IMR-90 (cell line): Measurements from ENCODE around the gene LMO1. TPM values are rescaled to one million over a fixed set of nuclear protein-coding genes. Genes with fewer than 3 reads are reported as not detected.

Experiments used
- ATAC-seq: fragments of 200-7000 bp; cut with Tn5 transposase; 2 replicates; pipeline ENCODE4 v1.9.1; 2020; ENCODE audit warnings: low read depth, mild to moderate bottlenecking, moderate library complexity
- BruUV-seq: library from RNA; stranded (reverse); fragments of 400-500 nt; replicated peaks from 2 replicates; lab custom pipeline; 2021; lab: Mats Ljungman, UMichigan
- CTCF ChIA-PET: fragments of 300-600 bp; formaldehyde crosslinking; extraction: SDS; loops from one replicate; lab custom pipeline; 2021; ENCODE audit warnings: antibody characterized with exemption; lab: Yijun Ruan, JAX
- POLR2A ChIA-PET: fragments of 300-600 bp; sonication (Branson Sonifier 250); formaldehyde crosslinking; loops from one replicate; lab custom pipeline; 2022; ENCODE audit warnings: antibody characterized with exemption; ENCODE audit not compliant: unreplicated experiment; lab: Charles Lee
- DNase-seq: peaks from one replicate; pipeline ENCODE4 v3.0.0; 2013
- H2AFZ ChIP-seq: replicated peaks from 2 replicates; pipeline ENCODE3; 2013; ENCODE audit warnings: low read length, mild to moderate bottlenecking; ENCODE audit not compliant: poor library complexity
- H2AK5ac ChIP-seq: 2 replicates; pipeline ENCODE4 v1.6.1; 2013; ENCODE audit warnings: low read depth, low read length, inconsistent platforms
- H2AK9ac ChIP-seq: replicated peaks from 2 replicates; pipeline ENCODE3; 2013; ENCODE audit warnings: mild to moderate bottlenecking, low read depth, low read length, moderate library complexity; ENCODE audit not compliant: poor library complexity
- H2BK120ac ChIP-seq: 2 replicates; pipeline ENCODE4 v1.6.1; 2013; ENCODE audit warnings: low read depth, low read length, inconsistent platforms
- H2BK15ac ChIP-seq: 3 replicates; pipeline ENCODE4 v1.6.1; 2013; ENCODE audit warnings: low read depth, low read length, inconsistent platforms
- H2BK20ac ChIP-seq: 2 replicates; pipeline ENCODE4 v1.6.1; 2013; ENCODE audit warnings: low read depth, mild to moderate bottlenecking, inconsistent platforms, low read length, moderate library complexity
- H2BK5ac ChIP-seq: 2 replicates; pipeline ENCODE4 v1.6.1; 2013; ENCODE audit warnings: mild to moderate bottlenecking, low read depth, low read length, inconsistent platforms; ENCODE audit not compliant: poor library complexity, severe bottlenecking
- H3K14ac ChIP-seq: replicated peaks from 2 replicates; pipeline ENCODE4 v1.6.1; 2013; ENCODE audit warnings: low read depth, low read length, inconsistent platforms
- H3K18ac ChIP-seq: 2 replicates; pipeline ENCODE4 v1.6.1; 2013; ENCODE audit warnings: low read depth, low read length, control low read depth
- H3K23ac ChIP-seq: 2 replicates; pipeline ENCODE4 v1.6.1; 2013; ENCODE audit warnings: low read depth, low read length, inconsistent platforms
- H3K27ac ChIP-seq: 2 replicates; pipeline ENCODE4 v1.5.1; 2013; ENCODE audit warnings: mild to moderate bottlenecking, control low read depth, low read length; ENCODE audit not compliant: insufficient read depth
- H3K27me3 ChIP-seq: 2 replicates; pipeline ENCODE4 v1.6.1; 2013; ENCODE audit warnings: low read length; ENCODE audit not compliant: control insufficient read depth, insufficient read depth
- H3K36me3 ChIP-seq: 2 replicates; pipeline ENCODE4 v1.6.1; 2013; ENCODE audit warnings: low read length, mixed read lengths; ENCODE audit not compliant: control insufficient read depth, insufficient read depth
- H3K4ac ChIP-seq: 2 replicates; pipeline ENCODE4 v1.6.1; 2013; ENCODE audit warnings: low read depth, low read length, inconsistent platforms
- H3K4me1 ChIP-seq: 2 replicates; pipeline ENCODE4 v1.6.1; 2013; ENCODE audit warnings: low read length, mixed read lengths; ENCODE audit not compliant: control insufficient read depth, insufficient read depth
- H3K4me2 ChIP-seq: 2 replicates; pipeline ENCODE4 v1.6.1; 2013; ENCODE audit warnings: low read depth, mild to moderate bottlenecking, control low read depth, low read length, moderate library complexity
- H3K4me3 ChIP-seq: 2 replicates; pipeline ENCODE4 v1.5.1; 2013; ENCODE audit warnings: low read depth, mild to moderate bottlenecking, control low read depth, low read length, moderate library complexity; ENCODE audit not compliant: insufficient read depth
- H3K56ac ChIP-seq: 2 replicates; pipeline ENCODE4 v1.6.1; 2013; ENCODE audit warnings: low read length, inconsistent platforms; ENCODE audit not compliant: insufficient read depth; ENCODE audit errors: extremely low read depth
- H3K79me1 ChIP-seq, 2 experiments: 2 replicates each; pipeline ENCODE4 v1.6.1; 2013; ENCODE audit warnings: low read length in 2 of 2, inconsistent platforms in 1 of 2, low read depth in 1 of 2
- H3K9ac ChIP-seq: 2 replicates; pipeline ENCODE4 v1.6.1; 2013; ENCODE audit warnings: low read depth, low read length, control low read depth
- H3K9me1 ChIP-seq: 2 replicates; pipeline ENCODE4 v1.6.1; 2013; ENCODE audit warnings: low read length, inconsistent platforms; ENCODE audit not compliant: insufficient read depth
- H3K9me3 ChIP-seq: 2 replicates; pipeline ENCODE4 v1.6.1; 2013; ENCODE audit warnings: low read length; ENCODE audit not compliant: control insufficient read depth, insufficient read depth
- H4K20me1 ChIP-seq: 2 replicates; pipeline ENCODE4 v1.6.1; 2013; ENCODE audit warnings: low read length, inconsistent platforms; ENCODE audit not compliant: insufficient read depth
- H4K5ac ChIP-seq: 2 replicates; pipeline ENCODE4 v1.6.1; 2013; ENCODE audit warnings: mild to moderate bottlenecking, low read depth, low read length, control low read depth
- H4K8ac ChIP-seq, 2 experiments: 2 replicates each; pipeline ENCODE4 v1.6.1; 2013; ENCODE audit warnings: low read depth in 2 of 2, low read length in 2 of 2, control low read depth in 1 of 2, inconsistent platforms in 1 of 2
- H4K91ac ChIP-seq: 2 replicates; pipeline ENCODE4 v1.6.1; 2013; ENCODE audit warnings: low read depth, low read length, inconsistent platforms; ENCODE audit not compliant: insufficient read depth
- BHLHE40 ChIP-seq: fragments of 150-350 bp; IDR thresholded peaks from 2 replicates; pipeline ENCODE4 v1.6.1; 2016; ENCODE audit warnings: mild to moderate bottlenecking, low read depth, low read length
- CEBPB ChIP-seq: IDR thresholded peaks from 2 replicates; pipeline ENCODE4 v1.6.1; 2012; ENCODE audit warnings: low read depth, low read length, improper control_type of control experiment
- CHD1 ChIP-seq: IDR thresholded peaks from 2 replicates; pipeline ENCODE4 v1.6.1; 2012; ENCODE audit warnings: low read depth, low read length, improper control_type of control experiment
- MAFK ChIP-seq: IDR thresholded peaks from 2 replicates; pipeline ENCODE4 v1.6.1; 2012; ENCODE audit warnings: low read depth, low read length, improper control_type of control experiment
- MAZ ChIP-seq: IDR thresholded peaks from 2 replicates; pipeline ENCODE4 v1.6.1; 2012; ENCODE audit warnings: low read depth, mild to moderate bottlenecking, low read length, improper control_type of control experiment, moderate library complexity, borderline replicate concordance
- MXI1 ChIP-seq: IDR thresholded peaks from 2 replicates; pipeline ENCODE4 v1.6.1; 2012; ENCODE audit warnings: low read depth, mild to moderate bottlenecking, low read length, moderate library complexity, borderline replicate concordance
- NFE2L2 ChIP-seq: fragments of 150-350 bp; IDR thresholded peaks from 2 replicates; pipeline ENCODE4 v1.6.1; 2016; ENCODE audit warnings: low read depth, mild to moderate bottlenecking, low read length
- POLR2A ChIP-seq: IDR thresholded peaks from 2 replicates; pipeline ENCODE4 v1.6.1; 2012; ENCODE audit warnings: mild to moderate bottlenecking, low read depth, low read length
- RAD21 ChIP-seq: IDR thresholded peaks from 2 replicates; pipeline ENCODE4 v1.6.1; 2012; ENCODE audit warnings: low read length, improper control_type of control experiment
- RCOR1 ChIP-seq: IDR thresholded peaks from 2 replicates; pipeline ENCODE4 v1.6.1; 2012; ENCODE audit warnings: mild to moderate bottlenecking, low read length, improper control_type of control experiment; ENCODE audit not compliant: insufficient replicate concordance
- SMC3 ChIP-seq: fragments of 150-350 bp; IDR thresholded peaks from 2 replicates; pipeline ENCODE4 v1.6.1; 2016; ENCODE audit warnings: low read depth, mild to moderate bottlenecking, antibody characterized with exemption, low read length, moderate library complexity
- WGBS, 2 experiments: methylation state at CpG; one replicate each; pipeline versions ENCODE4 v1.1.5 to v1.1.7; 2013; ENCODE audit warnings: missing lambda C conversion rate in 2 of 2; ENCODE audit not compliant: insufficient read length in 1 of 2; ENCODE audit errors: extremely low coverage in 2 of 2; 5-methylcytosine and 5-hydroxymethylcytosine counted together
- dilution Hi-C: fragments of 300-500 bp; cut with HindIII; formaldehyde crosslinking; loops from one replicate; pipeline ENCODE4 v1.14.3; 2018; ENCODE audit warnings: low sequenced_read_pairs; ENCODE audit not compliant: unreplicated experiment
- in situ Hi-C: fragments of 300-500 bp; cut with MboI; formaldehyde crosslinking; loops from 3 replicates; pipeline ENCODE4 v1.14.3; 2019; ENCODE audit warnings: low sequenced_read_pairs, inconsistent platforms, mixed read lengths
- intact Hi-C: fragments of 100-400 bp; cut with micrococcal nuclease; formaldehyde crosslinking; loops from 2 replicates; pipeline ENCODE4 v1.10.0; 2022
- polyA plus RNA-seq, 3 experiments: library from polyadenylated mRNA; depleted of rRNA; stranded (reverse); fragments of >200 nt; gene quantifications; 2 replicates each; pipeline ENCODE4 v1.2.3, GENCODE V29; 2012; ENCODE audit warnings: low replicate concordance in 1 of 3
- total RNA-seq: library from RNA; depleted of rRNA; stranded (reverse); fragments of >200 nt; gene quantifications from 2 replicates; pipeline ENCODE4 v1.2.3, GENCODE V29; 2012
- TF ChIP-seq, protein P1 (sequence below): fragments of 150-350 bp; IDR thresholded peaks from 2 replicates; pipeline ENCODE4 v1.6.1; 2017; ENCODE audit warnings: mild to moderate bottlenecking, antibody characterized with exemption, low read length, low read depth
- TF ChIP-seq, protein P2 (sequence below): fragments of 150-350 bp; IDR thresholded peaks from 2 replicates; pipeline ENCODE4 v1.6.1; 2016; ENCODE audit warnings: low read depth, mild to moderate bottlenecking, low read length, moderate library complexity, borderline replicate concordance

The LMO1 gene
- total and polyA plus RNA-seq, 2 of the 4 experiments (the other 2 are of a cell fraction) = not detected

DNA sequence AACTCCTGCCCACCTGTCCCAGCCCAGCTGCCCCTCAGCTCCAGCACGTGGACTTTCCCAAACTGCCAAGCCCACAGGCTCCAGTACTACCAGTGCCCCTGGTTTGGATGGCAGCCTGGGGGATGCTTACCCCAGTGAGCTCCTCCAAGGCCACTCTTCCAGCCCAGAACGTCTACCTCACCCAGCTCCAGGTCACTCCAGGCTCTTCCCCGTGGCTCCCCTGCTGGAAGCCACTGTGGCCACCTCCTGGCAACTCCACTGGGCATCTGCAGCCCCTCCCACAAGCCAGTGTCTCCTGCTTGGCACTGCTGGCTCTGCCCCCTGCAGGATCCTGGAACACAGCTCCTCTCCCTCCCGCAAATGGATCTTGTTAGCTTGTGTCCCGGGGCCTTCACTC lies 29.3 kb downstream of the LMO1 start:
- intact Hi-C loops = no loop called here

More for the DNA sequence above, 29.3 kb downstream of the LMO1 start:
- no peaks in the 10 kb centered on the region for H3K9me3 ChIP-seq
- H3K14ac ChIP-seq = no peak overlapping the region
- H3K4me2 ChIP-seq = no peak overlapping the region
- DNase-seq (no peak), ATAC-seq (no peak)
- no TSS peak for BruUV-seq
- H3K27me3 ChIP-seq = peaks cover 17% of the 10 kb centered on the region
- no peak overlapping the region for H2AFZ ChIP-seq
- H3K56ac ChIP-seq = no peak overlapping the region
- H2BK20ac ChIP-seq = no peak overlapping the region
- TF ChIP-seq POLR2A (no peak), RCOR1 (no peak), BHLHE40 (no peak), SMC3 (no peak), MAFK (no peak), CHD1 (no peak), CEBPB (no peak), RAD21 (no peak), MAZ (no peak), NFE2L2 (no peak), MXI1 (no peak)
- TF ChIP-seq, protein P1, sequence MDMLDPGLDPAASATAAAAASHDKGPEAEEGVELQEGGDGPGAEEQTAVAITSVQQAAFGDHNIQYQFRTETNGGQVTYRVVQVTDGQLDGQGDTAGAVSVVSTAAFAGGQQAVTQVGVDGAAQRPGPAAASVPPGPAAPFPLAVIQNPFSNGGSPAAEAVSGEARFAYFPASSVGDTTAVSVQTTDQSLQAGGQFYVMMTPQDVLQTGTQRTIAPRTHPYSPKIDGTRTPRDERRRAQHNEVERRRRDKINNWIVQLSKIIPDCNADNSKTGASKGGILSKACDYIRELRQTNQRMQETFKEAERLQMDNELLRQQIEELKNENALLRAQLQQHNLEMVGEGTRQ = no peak
- TF ChIP-seq, protein P2, sequence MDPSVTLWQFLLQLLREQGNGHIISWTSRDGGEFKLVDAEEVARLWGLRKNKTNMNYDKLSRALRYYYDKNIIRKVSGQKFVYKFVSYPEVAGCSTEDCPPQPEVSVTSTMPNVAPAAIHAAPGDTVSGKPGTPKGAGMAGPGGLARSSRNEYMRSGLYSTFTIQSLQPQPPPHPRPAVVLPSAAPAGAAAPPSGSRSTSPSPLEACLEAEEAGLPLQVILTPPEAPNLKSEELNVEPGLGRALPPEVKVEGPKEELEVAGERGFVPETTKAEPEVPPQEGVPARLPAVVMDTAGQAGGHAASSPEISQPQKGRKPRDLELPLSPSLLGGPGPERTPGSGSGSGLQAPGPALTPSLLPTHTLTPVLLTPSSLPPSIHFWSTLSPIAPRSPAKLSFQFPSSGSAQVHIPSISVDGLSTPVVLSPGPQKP = no peak
- POLR2A ChIA-PET = no interaction called here
- H2BK5ac ChIP-seq = no peak overlapping the region
- H3K18ac ChIP-seq = no peak overlapping the region
- no peaks in the 10 kb centered on the region for H3K36me3 ChIP-seq
- H3K79me1 ChIP-seq = no peaks in the 10 kb centered on the region
- no peak overlapping the region for H2AK9ac ChIP-seq
- no peak overlapping the region for H2AK5ac ChIP-seq
- dilution Hi-C loops (no loop called here), in situ Hi-C loops (loop anchor here (25.0 kb wide), 2 partner anchors 728 to 878 kb away; partner anchors contain the start of gene TMEM9B)
- no peak overlapping the region for H3K9ac ChIP-seq
- H2BK15ac ChIP-seq = no peak overlapping the region
- no peak overlapping the region for H4K8ac ChIP-seq
- no peak overlapping the region for H3K23ac ChIP-seq
- no peaks in the 10 kb centered on the region; the same call in 1 of the 2 replicates for H3K4me1 ChIP-seq
- 48% methylated on average over 2 of the region's 5 CpGs; no CpG with 5 or more reads in 1 of the 2 experiments for WGBS, 2 experiments
- no peaks in the 10 kb centered on the region for H3K9me1 ChIP-seq
- no peak overlapping the region for H3K27ac ChIP-seq
- CTCF ChIA-PET = no interaction called here
- H3K4ac ChIP-seq = no peak overlapping the region
- H3K4me3 ChIP-seq = no peak overlapping the region
- no peak overlapping the region for H4K5ac ChIP-seq
- H4K20me1 ChIP-seq = no peaks in the 10 kb centered on the region
- H4K91ac ChIP-seq = no peak overlapping the region
- no peak overlapping the region for H2BK120ac ChIP-seq
